EH (cell line): ENCODE measurements around the gene AQP1.

Source experiments
- DNase-seq: peaks from one replicate; pipeline ENCODE4 v3.0.0-alpha.2; 2015; ENCODE audit warnings: low read depth

Gene AQP1

DNA sequence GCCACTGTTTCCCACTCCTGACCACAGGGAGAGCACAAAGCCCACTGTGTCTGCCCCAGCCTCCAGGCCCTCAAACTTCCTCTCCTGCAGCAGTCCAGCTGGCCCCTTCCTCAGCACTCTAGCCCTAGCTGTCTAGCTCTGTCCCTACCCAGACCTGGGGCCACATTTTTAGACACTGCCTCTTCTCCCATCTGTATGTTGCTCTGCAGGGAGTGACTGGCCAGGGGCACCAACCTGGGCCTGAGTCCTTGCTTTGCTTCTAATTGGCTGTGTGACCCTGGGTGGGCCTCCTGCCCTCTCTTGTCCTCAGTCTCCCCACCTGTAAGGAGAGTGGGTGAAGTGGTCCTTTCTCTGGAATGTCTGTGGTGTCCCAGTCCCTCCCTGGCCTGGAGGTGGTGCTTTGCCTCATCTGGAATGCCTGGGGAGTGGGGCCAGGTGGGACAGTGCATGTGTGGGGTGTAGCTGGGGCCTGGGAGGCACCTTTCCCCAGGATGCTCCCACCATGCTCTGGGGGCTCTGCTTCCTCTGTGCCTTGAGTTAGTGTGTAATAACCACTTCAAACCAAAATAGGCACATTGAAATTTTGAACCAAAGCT, 25.1 kb downstream of the AQP1 start:
- DNase-seq: no peak

DNA sequence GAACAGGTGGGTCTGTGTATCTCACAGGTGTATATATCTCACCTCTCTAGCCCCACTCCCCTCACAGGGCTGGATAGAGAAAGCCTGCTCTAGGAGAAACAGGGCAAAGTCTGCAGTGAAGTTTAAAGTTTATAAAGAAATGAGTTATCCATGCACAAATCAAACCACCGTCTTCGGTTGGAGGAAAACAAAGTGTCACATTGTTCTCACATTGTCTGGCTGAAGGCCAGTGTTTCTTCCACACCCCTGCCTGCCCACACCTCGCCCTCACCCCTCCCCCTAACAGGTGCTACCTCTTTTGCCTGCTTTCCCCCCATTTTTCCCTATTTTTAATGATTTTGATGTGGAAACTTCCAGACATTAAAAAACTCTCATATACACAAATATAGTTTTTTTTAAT, 25.8 kb downstream of the AQP1 start:
- no peak for DNase-seq

DNA sequence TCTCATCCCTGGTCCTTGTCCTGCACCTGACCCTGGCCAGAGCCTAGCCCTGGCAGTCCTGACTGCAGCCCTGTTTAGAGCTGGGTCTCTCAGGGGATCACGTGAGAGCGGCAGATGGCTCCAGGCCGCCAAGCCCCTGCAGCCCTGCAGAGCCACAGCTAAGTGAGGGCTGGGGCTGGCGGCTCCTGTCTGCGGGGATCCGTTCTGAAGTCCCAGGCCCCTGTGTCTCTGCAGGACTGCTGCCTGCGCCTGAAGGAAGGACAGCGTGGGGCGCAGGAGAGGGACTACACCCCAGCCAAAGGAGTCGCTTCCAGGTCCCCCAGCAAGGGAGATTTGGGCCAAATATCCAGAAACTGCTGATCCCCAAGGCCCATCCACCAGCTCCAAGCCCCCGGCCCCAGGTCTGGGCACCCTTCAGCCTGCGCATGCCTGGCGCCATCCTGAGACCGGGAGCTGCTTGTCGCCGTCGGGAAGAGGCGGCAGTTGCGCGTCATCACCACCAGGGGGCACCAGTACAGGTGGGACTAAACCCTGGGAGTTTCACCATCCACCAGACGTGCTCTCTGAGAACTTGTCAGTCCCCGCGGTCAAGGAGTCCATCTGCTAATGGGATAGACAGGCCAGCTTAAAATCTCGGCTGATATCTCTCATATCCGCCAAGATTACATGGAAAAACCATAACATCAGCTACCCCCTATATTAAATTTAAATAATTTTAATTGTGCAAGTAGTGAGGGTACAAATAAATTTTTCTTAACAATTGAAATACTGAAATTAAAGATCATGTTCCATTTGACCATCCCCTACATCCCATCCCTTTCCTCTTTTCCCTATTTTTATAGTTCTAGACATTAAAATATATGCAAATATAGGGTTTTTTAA, 27.0 kb downstream of the AQP1 start:
- DNase-seq: peak; percentile 66

DNA sequence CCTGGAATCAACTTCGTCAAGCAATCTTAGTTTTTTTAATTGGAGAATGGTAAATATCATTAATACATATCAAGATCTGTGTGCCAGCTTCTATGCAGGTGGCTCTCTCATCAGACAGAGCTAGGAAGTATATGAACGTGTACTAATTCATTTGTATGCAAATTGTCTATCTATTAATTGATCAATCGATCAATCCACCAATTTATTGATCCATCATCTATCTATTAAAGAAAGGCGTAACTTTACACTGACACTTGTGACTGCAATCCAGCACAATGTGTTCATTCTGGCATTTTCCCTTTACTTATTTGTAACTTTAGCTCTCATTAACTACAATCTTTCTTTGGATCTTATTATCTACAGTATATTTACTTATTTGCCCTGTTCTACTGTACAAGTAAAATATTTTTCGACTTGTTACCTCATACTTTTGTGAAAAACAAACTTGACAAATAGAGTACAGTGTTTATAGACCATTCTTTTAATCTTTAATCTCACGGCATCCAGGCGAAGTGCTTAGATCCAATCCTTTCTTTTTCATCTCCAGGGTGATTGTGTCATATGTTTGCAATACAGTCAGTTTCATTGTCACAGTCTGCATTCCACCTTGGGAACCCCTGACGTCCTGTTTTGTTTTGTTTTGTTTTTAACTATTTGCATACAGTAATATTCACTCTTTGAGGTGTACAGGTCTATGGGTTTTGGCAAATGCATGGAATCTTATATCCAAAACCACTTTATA, 30.1 kb downstream of the AQP1 start:
- no peak for DNase-seq

DNA sequence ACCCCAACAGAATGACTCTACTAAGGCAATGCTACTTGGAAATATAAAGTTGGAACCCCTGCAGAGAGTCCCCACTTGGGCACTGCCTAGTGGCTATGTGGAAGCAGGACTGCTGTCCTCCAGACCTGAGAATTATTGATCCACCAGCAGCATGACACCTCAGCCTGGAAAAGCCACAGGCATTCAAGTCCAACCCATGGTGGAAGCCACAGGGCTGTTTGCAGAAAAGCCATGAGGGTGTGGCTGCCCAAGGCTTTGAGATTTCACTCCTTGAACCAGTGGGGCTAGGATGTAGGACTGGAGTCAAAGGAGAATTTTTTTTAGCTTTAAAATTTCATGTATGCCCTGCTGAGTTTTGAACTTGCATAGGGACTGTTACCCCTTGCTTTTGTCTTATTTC, 38.5 kb downstream of the AQP1 start:
- no peak for DNase-seq

DNA sequence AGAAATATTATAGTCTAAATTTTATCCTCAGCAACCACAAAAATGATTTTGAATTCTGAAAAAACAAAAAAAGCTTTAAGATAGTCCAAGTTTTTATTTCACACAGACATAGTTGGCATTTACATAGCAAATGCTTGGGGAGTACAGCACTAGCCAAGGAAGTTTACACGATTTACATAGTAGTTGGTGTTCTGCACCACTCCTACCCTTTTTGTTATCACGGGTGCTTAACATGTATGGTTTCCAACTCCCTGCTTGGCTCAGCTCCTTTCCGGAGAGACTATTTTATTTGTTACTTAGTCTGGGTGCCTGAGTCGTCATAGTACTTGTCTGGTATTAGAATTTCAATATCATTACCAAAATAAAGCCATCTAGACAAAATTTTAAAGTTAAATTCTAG, 43.3 kb downstream of the AQP1 start:
- no peak for DNase-seq

DNA sequence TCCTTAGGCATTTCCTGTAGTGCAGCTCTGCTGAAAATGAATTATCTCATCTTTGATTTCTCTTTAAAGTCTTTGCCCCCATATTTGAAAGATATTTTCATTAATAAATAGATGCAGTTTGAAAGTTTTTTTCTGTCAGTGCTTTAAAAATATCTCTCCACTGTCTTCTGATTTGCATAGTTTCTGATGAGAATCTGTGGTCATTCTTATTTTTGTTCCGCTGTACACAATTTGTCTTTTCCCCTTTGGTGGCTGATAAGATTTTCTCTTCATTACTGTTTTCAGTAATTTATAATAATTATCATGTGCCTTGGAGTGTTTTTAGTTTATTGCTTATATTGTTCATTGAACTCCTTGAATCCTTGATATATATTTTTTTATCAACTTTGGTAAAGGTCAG, 45.1 kb downstream of the AQP1 start:
- no peak for DNase-seq

DNA sequence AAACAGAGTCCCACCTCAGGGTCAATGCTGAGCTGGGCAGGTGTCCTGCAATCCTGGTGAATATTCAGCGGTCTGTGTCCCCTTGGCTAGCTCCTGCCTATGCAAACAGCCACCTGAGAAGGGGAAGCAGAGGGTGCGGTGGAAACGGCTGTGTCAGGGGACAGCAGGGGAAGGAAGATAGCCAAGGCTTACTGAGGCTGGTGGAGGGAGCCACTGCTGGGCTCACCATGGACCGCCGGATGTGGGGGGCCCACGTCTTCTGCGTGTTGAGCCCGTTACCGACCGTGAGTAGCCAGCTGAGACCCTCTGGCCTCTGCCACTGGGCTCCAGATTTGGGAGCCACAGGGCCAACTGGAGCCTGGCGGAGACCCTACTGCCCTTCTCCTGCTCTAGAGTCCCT, 52.2 kb downstream of the AQP1 start, which contains the start of gene GHRHR:
GHRHR (plus strand) TSS at position 112 of the 400 bp plus-strand sequence; CDS start at position 228, 116 bp downstream.
- DNase-seq: no peak

DNA sequence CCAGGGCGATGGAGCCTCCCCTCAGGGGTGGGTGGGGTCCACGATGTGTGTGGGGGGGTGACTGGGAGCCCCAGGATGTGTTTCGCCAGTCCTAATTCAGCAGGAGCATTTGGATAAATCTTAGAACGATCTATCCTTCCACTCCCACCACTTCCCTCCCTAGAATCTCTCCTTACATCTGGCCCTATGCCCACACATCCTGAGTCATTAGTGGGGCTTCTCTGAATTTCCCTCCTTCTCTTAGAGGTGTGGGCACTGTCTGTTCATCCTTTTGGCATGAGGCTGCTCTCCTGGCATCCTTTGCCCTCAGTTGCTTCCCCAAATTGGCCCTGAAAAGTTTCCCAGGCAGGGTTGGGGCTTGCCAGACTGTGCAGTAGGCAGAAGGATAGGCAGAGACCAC, 53.7 kb downstream of the AQP1 start:
- peak; percentile 6 for DNase-seq

DNA sequence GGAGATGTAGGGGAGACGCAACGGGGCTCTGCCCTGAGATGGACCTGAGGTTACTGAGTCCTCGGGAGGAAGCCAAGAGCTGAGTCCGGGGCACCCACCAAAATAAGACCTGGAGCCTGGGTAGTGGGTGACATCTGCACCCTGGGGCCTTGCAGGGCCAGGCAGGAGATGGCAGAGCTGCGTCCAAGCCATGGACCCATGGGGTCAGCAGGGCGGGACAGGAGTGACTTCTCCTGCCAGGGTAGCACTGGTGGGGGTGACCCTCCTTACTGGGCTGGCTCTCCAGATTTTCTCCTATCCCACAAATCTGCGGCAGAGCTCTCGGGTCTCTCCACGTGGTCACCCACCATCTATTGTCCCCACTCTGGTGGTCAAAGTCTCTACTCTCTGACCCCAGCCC, 54.2 kb downstream of the AQP1 start:
- DNase-seq: no peak

DNA sequence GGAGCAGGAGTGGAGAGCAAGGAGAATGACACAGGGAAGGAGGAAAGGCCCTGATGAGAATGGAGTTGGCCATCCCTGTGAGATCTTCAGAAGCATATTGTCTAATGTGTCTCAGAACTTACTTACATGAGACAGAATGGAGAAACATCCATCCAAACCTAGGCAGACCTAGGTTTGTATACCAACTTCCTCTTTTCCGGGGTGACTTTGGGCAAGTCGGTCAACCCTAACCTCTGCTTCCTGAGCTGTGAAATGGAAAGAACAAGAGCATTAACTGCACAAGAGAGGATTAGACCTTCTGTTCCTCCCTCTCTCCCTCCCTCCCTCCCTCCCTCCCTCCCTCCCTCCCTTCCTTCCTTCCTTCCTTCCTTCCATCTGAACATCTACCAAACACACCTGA, 56.6 kb downstream of the AQP1 start:
- DNase-seq: no peak

DNA sequence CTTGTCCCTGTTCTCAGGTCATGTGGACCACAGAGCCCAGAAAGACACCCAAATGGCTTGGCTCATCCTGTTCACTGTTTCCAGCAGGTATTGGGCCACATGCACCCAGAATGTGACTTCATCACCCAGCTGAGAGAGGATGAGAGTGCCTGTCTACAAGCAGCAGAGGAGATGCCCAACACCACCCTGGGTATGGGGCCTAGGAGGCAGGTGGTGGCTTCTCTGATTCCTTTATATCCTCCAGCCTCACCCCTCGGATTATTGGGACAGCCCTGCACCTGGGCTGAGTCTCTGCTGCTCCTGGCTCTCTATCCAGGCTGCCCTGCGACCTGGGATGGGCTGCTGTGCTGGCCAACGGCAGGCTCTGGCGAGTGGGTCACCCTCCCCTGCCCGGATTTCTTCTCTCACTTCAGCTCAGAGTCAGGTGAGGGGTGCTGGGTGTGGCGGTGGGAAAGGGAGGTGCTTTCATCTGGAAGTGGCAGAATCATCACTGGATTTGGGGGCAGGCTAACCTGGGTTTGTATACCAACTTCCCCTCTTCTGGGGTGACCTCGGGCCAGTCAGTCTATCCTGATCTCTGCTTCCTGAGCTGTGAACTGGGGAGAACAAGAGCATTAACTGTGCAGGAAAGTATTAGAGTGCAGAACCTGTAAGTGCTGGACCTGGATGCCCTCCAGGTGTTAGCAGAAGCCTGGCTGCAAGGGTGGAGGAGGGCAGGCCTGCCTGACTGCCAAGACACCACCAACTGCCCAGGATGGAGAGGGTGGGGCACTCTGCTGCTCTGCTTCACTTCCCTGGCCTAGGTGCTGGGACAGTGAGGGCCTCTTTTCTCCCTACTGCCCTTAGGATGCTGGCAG, 57.3 kb downstream of the AQP1 start:
- DNase-seq: no peak

DNA sequence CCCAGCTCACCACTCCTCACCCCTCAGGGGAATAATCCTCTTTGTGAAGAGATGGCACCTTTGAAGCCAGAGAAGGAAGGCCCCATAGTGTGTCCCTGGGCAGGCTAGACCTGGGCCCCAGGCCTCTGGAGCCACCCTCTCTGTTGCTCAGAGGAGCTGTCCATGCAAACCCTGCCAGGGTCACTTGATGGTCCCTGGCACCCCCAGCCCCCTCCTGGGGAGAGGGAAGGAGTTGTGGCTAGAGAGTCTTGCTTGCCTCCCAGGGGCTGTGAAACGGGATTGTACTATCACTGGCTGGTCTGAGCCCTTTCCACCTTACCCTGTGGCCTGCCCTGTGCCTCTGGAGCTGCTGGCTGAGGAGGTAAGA, 57.9 kb downstream of the AQP1 start:
- no peak for DNase-seq

DNA sequence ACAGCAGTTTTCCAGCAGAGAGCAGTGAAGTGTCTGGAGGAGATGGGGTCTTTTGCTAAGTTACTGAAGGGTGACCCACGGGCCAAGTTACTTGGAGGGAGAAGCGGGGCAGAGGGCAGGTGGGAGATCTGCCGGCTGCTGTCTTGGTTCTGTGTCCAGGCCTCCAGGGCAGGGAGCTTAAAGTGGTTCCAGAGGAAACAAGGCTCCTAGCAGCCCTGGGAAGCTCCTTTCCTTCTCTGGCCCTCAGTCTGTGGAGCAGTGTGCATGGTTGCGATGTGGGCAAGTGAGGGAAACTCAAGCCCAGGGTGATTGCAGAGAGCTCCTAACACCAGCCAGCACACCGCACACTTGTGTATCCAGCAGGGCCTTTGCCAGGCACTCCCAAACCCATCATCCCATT, 58.4 kb downstream of the AQP1 start:
- DNase-seq: no peak

DNA sequence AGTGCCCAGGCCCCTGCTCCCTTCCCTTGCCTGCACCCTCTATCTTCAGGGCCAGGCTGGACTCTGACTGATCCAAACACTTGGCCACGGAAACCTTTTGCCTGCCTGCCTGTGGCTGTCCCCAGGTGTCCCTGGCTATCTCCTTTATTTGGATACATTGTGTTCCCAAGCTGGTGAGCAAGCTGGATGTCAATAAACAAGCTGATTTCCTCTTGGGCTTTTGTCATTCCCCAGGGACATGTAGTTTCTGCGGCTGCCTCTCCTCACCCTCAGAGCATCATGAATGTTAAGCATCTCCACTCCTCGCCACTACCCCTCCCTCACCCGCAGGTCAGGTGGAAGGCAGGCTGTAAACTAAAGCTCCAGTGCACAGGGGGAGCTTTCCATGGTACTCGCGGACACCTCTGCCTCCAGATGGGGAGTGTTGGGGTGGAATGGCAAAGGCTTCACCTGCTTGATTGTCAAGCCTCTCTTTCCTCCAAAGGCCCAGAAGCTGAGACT, 59.0 kb downstream of the AQP1 start:
- DNase-seq: no peak

DNA sequence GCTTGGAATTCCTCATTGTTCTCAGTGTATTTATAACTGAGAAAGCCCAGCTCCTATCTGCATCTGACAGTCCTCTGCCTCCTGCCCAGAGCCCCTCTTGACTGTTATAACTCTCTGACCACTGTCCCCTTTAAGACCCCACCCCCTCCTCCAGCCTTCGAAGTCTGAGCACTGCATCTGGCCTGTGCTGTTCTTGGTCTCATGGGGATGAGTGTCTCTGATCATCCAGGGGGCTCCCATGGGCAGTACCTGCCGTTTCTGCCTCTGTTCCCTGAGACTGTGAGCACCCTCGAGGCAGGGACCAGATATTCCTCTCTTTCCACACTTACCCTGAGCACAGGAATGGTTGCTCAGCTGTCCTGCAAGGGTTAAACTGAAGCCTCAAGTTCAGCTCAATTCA, 59.8 kb downstream of the AQP1 start:
- DNase-seq: no peak

DNA sequence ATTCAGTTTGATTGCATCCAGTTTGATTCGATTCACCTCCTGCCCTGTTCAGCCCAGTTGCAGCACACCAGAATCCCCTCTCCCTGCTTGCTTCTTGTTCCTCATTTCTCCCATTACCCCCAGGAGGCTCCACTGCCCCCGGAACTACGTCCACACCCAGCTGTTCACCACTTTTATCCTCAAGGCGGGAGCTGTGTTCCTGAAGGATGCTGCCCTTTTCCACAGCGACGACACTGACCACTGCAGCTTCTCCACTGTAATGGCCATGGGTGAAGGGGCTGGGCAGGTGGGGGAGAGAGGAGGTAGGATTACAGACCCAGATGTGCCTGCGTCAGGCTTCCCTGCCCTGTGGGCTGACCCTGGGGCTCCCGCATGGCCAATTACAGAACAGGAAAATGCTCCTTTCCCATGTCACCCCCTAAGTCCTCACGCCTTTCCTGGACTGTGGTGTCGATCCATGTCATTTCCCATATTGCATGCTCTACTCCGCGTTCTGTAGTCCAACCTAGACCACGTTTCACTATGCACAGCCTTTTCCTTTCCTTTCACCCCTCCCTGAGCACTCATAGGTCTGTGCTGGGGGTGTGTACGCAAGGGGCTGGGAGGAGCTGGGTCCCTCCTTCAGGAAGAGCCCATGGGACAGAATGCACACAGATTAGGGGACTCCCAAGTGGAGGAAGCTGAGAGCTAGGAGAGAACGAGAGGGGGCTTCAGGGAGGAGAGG, 60.3 kb downstream of the AQP1 start:
- no peak for DNase-seq

DNA sequence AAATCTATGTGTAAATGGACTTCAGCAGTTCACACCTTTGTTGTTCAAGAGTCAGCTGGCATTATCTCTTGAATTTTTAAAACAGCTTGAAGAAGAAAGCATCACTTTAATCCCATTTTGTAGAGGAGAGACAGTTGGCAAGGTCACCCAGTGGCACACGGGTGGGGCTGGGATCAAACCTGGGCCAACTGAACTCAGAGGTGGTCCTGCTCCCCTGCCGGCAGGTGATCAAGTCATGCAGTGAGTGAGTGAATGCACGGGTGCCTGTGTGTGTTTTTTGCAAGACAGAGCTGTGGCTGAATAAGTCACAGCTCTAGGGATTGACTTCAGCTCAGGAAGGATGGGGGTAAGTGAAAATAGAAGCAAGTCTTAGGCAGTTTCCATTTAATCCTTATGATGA, 61.6 kb downstream of the AQP1 start:
- DNase-seq: no peak

DNA sequence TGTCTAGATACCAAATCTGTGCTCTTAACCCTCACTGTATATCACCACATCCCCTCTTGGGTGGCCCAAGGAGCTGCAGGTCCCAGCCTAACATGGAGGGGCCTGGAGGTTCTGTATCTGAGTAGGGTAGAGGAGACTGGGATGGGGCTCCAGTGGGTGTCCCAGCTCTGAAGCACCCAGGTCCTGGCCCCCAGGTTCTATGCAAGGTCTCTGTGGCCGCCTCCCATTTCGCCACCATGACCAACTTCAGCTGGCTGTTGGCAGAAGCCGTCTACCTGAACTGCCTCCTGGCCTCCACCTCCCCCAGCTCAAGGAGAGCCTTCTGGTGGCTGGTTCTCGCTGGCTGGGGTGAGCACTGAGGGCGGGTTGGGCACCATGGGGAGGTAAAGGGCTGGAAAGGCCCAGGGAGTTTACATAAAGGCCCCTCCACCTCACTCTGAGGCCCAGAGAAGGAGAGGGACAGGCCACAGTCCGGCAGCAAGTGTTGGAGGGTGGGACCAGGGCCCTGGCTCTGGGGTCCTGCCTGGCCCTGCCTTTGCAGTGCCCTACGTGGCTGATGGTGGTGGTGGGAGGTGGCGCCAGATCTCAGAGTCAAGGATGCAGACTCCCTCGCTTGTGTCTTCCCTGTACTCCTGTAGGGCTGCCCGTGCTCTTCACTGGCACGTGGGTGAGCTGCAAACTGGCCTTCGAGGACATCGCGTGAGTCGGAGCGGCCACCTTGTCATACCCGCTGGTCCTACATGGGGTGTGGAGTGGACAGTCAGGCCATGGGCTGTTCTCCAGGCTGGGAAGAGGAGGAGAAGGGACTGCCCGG, 62.3 kb downstream of the AQP1 start:
- no peak for DNase-seq

DNA sequence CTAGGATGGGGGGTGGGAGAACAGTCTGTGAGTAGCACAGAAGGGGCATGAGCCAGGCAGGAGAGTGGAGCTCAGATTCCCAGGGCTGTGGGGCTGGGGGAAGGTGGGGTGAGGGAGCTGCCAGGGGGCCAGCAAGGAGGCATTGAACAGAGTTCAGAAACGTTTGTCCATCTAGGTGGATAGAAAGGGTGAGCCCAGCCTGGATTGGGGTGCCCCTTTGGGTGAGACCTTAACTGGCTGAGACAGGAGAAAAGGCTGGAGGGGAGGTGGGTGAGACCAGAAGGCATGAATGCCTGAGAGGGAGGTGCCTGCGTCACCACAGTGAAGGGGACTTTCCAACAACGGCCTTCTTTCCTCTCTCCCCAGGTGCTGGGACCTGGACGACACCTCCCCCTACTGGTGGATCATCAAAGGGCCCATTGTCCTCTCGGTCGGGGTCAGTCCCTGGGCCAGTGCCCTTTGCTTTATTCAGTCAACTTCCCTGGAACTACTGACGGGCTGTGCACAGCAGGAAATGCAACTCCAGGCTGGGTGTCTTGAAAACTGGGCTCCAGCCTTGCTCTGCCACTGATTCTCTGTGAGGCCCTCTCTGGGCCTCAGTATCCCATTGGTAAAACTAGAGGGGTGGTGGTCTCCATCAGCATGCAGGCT, 63.1 kb downstream of the AQP1 start:
- DNase-seq: peak; percentile 43
